Measurements from ENCODE around the gene CASTOR1.

CASTOR1 gene

GRCh38 chr22:30235687-30236170, 53.6 kb downstream of the CASTOR1 start:
- TF ChIP-seq ZFX (IDR thresholded peaks at IDR 0.05) = no peak
- TF ChIP-seq CTCF (conservative IDR thresholded peaks at IDR 0.05) = no peak
- H3K27ac ChIP-seq = no peak overlapping the region
